ENCODE data around the gene S100A12.
"Not testable (repeated sequence)": the region's sequence is repeated elsewhere in the genome, so short reads cannot be mapped to it uniquely, and the experiment has no call there.

The S100A12 gene

DNA sequence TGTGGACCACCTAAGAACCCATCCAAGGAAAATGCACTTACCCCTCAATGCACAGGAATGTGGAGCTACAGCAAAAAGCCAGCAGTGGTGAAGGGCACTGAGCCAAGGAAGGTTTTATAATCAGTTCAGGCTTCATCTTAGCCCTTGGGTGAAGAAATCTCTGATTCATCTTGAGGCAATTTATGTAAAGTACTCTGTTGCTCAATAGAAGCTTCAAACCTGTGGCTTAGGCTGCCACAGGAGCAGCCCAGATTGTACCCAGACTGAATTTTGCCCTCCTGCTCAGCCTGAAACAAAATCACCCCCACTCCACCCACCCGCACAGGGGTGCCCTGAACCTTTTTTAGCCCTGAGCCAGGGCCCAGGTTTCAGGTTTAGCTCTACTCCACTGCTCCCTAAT lies at the start of gene S100A12:
Gene S100A12, minus strand, starts transcription at position 111 of the 400 bp plus-strand sequence. CDS start 1,029 bp downstream, outside the sequence.
- TF ChIP-seq, protein P1, sequence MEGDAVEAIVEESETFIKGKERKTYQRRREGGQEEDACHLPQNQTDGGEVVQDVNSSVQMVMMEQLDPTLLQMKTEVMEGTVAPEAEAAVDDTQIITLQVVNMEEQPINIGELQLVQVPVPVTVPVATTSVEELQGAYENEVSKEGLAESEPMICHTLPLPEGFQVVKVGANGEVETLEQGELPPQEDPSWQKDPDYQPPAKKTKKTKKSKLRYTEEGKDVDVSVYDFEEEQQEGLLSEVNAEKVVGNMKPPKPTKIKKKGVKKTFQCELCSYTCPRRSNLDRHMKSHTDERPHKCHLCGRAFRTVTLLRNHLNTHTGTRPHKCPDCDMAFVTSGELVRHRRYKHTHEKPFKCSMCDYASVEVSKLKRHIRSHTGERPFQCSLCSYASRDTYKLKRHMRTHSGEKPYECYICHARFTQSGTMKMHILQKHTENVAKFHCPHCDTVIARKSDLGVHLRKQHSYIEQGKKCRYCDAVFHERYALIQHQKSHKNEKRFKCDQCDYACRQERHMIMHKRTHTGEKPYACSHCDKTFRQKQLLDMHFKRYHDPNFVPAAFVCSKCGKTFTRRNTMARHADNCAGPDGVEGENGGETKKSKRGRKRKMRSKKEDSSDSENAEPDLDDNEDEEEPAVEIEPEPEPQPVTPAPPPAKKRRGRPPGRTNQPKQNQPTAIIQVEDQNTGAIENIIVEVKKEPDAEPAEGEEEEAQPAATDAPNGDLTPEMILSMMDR (IDR thresholded peaks at IDR 0.05; ENCODE audit: low read depth, low read length) = no peak
- DNase-seq (ENCODE audit: low read depth in 2 of 2) = peak; percentile 69 to 85
- H3K4me3 ChIP-seq (replicated peaks in 1 of 2; ENCODE audit: low read depth in 2 of 2, low read length in 2 of 2) = no peak within 1 kb of the TSS

DNA sequence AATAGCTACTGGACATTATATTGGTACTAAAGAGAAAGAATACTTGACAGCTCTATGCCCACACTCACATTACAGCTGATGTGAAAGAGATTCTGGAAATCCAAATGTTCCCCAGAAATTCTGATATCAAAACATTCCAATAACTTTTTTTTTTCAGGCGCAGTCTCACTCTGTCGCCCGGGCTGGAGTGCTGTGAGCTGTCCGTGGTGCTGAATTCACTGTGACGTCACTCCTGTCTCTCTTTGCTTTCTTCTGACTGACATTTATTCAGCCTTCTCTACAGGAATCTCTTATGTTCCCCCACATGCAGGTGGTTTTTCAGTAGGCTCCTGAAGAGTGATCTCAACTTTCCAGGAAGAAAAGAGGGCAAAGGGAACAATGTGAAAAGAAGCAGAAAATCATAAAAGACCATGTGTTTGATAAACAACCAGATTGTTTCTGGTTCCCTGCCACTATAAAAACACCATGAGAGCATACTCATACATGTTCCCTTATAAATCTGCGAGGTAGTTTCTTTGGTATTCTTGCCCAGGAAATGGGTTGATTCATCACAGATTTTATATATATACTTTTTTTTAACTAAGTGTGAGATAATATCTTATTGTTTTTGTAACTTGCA lies 47.1 kb upstream of the S100A12 start:
- no peak overlapping the region for H3K4me3 ChIP-seq (replicated peaks in 1 of 2; ENCODE audit: low read depth in 2 of 2, low read length in 2 of 2)
- TF ChIP-seq, protein P1 (IDR thresholded peaks at IDR 0.05; ENCODE audit: low read depth, low read length) = no peak
- peak; percentile 65 for DNase-seq (ENCODE audit: low read depth in 2 of 2)

DNA sequence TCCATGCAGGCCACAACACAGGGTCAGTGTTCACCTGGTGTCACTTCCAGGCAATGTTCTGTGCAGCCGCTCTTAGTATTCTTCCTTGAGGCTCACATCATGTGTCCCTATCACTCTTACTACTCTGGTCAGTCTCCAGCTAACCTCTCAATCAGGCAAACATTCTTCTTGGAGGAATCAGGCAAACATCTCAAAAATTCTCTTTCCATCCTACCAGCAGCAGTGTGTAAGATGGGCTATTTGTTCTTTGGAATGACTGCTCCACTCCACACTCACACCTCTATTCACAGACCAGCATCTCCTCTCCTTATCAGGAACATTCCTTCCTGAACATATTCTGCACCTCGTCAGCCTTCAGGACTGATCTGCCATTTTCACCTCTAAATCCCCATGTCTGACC lies 44.9 kb upstream of the S100A12 start:
- H3K4me3 ChIP-seq (replicated peaks in 1 of 2; ENCODE audit: low read depth in 2 of 2, low read length in 2 of 2) = no peak overlapping the region
- TF ChIP-seq, protein P1 (IDR thresholded peaks at IDR 0.05; ENCODE audit: low read depth, low read length) = no peak
- DNase-seq (ENCODE audit: low read depth in 2 of 2) = no peak

DNA sequence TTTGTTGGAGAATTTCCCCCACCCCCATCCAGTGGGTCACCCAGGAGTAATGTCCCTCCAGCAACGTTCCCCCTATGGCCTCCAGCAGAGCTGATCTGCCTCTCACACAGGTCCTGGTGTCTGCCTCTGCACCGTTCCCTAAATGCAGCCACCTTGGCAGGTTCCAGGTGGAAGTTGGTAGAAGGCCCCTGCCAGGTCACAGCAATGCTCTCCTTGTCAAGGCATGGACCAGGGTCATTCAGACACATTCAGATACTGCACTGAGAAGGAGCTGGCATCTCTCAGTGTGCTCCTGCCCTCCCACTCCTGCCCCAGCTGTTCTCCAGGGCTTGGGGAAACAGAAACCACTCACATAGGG lies 44.0 kb upstream of the S100A12 start:
- not testable (repeated sequence) for DNase-seq (ENCODE audit: low read depth in 2 of 2); H3K4me3 ChIP-seq (replicated peaks in 1 of 2; ENCODE audit: low read depth in 2 of 2, low read length in 2 of 2)

DNA sequence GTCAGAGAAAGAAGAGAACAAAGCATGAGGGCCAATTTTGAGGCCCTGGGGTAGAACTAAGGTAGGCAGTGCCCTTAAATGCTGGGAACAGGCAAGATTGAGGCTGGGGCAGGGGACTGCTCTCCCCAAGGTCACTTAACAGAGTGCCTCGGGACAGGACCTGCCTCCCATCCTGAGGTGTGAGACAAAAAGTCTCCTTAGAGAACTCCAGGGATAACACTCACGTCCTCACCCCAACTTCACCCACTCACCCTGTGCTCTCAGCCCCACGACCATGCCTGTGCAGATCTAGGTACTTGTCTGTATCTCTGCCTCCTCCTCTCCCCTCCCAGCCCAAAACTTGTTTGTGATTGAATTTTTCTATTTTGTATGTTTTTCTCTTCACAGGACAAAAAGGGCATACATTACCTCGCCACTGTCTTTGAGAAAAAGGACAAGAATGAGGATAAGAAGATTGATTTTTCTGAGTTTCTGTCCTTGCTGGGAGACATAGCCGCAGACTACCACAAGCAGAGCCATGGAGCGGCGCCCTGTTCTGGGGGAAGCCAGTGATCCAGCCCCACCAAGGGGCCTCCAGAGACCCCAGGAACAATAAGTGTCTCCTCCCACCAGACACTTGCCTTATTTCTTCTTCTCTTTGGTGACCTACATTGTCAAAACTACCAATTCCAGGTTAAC lies 43.5 kb upstream of the S100A12 start:
- not testable (repeated sequence) for H3K4me3 ChIP-seq (replicated peaks in 1 of 2; ENCODE audit: low read depth in 2 of 2, low read length in 2 of 2); DNase-seq (ENCODE audit: low read depth in 2 of 2)

DNA sequence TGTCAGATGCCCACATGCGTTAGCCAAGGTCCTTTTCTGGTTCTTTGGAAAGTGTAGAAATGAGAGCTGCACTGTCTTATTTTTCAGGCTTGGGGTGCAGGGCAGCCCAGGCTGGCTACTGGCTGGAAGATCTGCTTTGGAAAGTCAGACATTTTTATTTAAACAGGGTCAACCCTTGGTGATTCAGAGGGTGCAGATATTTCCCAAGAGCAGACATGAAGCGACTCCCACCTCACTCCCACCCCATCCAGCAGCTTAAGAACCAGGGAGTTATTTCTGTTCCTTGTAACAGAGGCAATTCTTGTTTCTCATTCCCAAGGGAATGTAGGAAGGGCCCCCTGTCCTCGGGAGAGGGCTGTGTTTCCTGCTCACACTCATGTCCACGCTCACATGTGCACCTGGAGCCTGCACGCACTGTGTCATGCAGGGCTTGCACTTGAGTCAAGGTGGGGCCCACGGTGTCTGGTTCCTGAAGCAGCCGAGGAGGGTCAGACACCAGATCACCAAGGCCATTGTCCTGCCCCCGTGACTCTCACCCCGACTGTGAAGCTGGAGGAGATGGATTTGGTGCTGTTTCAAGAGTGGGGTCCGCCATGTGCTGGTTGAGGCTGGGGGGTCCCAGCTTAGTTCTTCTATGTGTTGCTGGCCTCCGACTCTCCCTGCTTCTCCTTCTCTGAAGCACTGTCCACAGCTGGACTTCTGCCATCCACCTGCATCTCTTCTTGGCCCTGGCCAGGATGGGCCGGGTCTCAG lies 41.9 kb upstream of the S100A12 start:
- H3K4me3 ChIP-seq (replicated peaks in 1 of 2; ENCODE audit: low read depth in 2 of 2, low read length in 2 of 2) = no peak overlapping the region
- TF ChIP-seq, protein P1 (IDR thresholded peaks at IDR 0.05; ENCODE audit: low read depth, low read length) = no peak
- no peak for DNase-seq (ENCODE audit: low read depth in 2 of 2)

DNA sequence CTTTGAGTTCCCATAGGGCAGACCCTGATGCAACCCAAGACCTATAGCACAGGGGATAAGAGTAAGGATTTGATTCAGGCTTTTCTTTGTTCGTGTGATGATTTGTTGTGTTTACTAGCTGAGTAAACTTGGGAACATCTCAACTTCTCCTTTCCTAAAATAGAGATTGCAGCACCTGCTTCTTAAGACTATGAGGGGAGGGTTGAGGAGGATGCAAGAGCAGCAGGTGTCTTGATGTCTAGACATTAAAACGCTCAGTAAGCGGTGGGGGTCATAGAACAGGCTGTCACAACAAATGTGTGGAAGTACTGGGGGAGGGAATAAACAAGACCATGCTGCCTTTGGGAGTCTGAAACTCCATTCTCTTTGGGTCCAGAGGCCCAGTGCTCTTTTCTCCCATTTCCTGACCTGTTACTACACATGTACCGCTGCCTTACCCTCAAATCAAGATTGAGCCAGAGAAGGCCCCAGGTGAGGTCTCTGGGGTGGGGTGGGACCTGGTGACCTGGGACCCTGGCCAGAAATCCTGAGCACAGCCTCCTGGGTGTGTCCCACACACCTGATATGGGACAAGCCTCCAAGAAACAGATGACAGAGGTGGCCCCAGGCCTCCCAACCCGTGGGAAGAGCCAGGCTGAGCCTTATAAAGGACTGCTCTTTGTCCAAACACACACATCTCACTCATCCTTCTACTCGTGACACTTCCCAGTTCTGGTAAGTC lies 40.6 kb upstream of the S100A12 start, which contains the start of gene S100A7A:
Gene S100A7A, plus strand, starts transcription at position 671 of the 721 bp plus-strand sequence. CDS start 1,563 bp downstream, outside the sequence.
- TF ChIP-seq, protein P1 (IDR thresholded peaks at IDR 0.05; ENCODE audit: low read depth, low read length) = no peak
- no peak for DNase-seq (ENCODE audit: low read depth in 2 of 2)
- no peak within 1 kb of the TSS for H3K4me3 ChIP-seq (replicated peaks in 1 of 2; ENCODE audit: low read depth in 2 of 2, low read length in 2 of 2)

DNA sequence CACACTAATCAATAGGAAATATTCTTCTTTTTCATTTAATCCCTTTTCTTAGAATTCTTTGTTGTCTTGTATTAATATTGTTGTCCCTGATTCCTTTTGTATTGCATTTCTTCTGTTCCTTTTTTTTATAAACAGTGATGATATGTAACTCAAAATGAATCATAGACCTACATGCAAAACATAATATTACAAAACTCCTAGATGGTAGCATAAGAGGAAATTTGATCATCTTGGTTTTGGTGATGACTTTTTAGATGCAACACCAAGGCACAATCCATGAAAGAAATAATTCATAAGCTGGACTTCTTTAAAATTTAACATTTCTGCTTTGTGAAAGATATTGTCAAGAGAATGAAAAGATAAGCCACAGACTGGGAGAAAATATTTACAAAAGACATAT lies 38.5 kb upstream of the S100A12 start:
- H3K4me3 ChIP-seq (replicated peaks in 1 of 2; ENCODE audit: low read depth in 2 of 2, low read length in 2 of 2); DNase-seq (ENCODE audit: low read depth in 2 of 2): not testable (repeated sequence)

DNA sequence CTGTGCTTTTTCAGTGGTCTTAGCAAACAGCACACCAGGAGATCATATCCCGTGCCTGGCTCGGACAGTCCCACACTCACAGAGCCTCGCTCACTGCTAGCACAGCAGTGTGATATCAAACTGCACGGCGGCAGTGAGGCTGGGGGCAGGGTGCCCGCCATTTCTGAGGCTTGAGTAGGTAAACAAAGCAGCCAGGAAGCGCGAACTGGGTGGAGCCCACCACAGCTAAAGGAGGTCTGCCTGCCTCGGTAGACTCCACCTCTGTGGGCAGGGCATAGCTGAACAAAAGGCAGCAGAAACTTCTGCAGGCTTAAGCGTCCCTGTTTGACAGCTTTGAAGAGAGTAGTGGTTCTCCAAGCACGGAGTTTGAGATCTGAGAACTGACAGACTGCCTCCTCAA lies 31.9 kb upstream of the S100A12 start:
- H3K4me3 ChIP-seq (replicated peaks in 1 of 2; ENCODE audit: low read depth in 2 of 2, low read length in 2 of 2); DNase-seq (ENCODE audit: low read depth in 2 of 2): not testable (repeated sequence)

DNA sequence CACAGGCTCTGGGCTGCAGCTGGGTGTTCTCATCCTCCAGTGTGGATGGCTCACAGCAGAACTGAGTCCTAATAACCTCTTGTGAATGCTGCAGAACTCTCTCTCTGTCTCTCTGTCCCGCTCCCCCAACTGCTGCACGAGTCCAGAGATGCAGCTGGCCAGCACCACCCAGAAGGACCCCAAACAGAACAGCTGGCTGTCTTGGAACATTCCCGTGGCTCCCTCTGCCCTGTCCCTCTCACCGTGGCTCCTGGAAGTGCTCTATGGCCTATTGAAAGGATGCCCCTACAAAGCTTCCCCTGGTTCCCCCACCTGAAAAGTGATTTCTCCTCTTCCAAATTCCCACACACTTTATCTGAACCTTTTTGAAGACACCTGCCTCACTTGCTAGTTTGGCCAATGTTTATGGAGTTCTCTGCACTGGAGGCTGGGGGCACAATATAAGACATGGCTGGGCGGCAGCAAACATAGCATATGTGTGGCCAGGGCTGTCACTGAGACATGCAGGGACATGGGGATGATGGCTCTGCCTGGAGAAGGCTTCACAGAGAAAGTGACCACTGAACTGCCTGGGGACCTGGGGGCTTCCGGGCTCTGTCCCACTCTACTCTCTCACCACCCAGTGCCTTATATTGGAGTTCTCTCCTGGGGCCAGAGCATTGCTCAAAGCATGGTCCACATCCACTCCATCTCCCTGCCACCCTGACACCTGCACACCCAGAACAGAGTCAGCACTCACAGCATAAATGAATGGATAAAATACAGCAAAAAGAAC lies 30.6 kb upstream of the S100A12 start:
- H3K4me3 ChIP-seq (replicated peaks in 1 of 2; ENCODE audit: low read depth in 2 of 2, low read length in 2 of 2) = not testable (repeated sequence)

More for the DNA sequence above, 30.6 kb upstream of the S100A12 start:
- DNase-seq (ENCODE audit: low read depth in 2 of 2) = not testable (repeated sequence)

Measured in cardiac fibroblast (primary cell).